SK-N-SH (cell line): ENCODE data around the gene SERF2. TPM values are rescaled to one million over a fixed set of nuclear protein-coding genes. Genes with fewer than 3 reads are reported as not detected.
A peak's percentile ranks its signal among the peaks of the same experiment; 100 is the strongest.
"Not testable (repeated sequence)": the region's sequence is repeated elsewhere in the genome, so short reads cannot be mapped to it uniquely, and the experiment has no call there.

ENCODE experiments used
- CTCF ChIA-PET: fragments of 300-600, 350-600 bp; formaldehyde crosslinking; extraction: SDS; loops from one replicate; lab custom pipeline; 2021; lab: Yijun Ruan, JAX
- POLR2A ChIA-PET: fragments of 350-600 bp; sonication (Branson Sonifier 250); formaldehyde crosslinking; extraction: SDS; loops from one replicate; lab custom pipeline; 2020; ENCODE audit warnings: antibody characterized with exemption, inconsistent platforms; lab: Yijun Ruan, JAX
- DNase-seq: peaks from one replicate; pipeline ENCODE4 v3.0.0; 2012
- H2AFZ ChIP-seq: fragments of 200-600 bp; sonication (generic); 2 replicates; pipeline ENCODE4 v1.8.1; 2016; ENCODE audit warnings: antibody characterized with exemption, mild to moderate bottlenecking, low read depth
- H3F3A ChIP-seq: fragments of 200-600 bp; sonication (generic); replicated peaks from 2 replicates; pipeline ENCODE3; 2016; ENCODE audit warnings: antibody characterized with exemption, mild to moderate bottlenecking; ENCODE audit not compliant: insufficient read depth
- H3K27ac ChIP-seq, 2 experiments: fragments of 200-500 bp in 1 of 2; fragments of 200-600 bp in 1 of 2; sonication (Bioruptor generic) in 1 of 2; sonication (generic), shearing (Covaris generic) in 1 of 2; 2 replicates each; pipeline versions ENCODE4 v1.5.1 to v1.6.1; 2014 to 2016; ENCODE audit warnings: low read depth in 2 of 2, inconsistent platforms in 1 of 2, low read length in 1 of 2, mild to moderate bottlenecking in 1 of 2, mixed read lengths in 1 of 2
- H3K27me3 ChIP-seq: fragments of 200-600 bp; sonication (generic), shearing (Covaris generic); 2 replicates; pipeline ENCODE4 v1.6.1; 2016; ENCODE audit warnings: mixed run types; ENCODE audit not compliant: insufficient read depth
- H3K36me3 ChIP-seq, 2 experiments: fragments of 200-500 bp in 1 of 2; fragments of 200-600 bp in 1 of 2; sonication (Bioruptor generic) in 1 of 2; sonication (generic) in 1 of 2; replicated peaks in 1 of 2; 2 replicates each; pipeline versions ENCODE3 to v1.5.1; 2014 to 2016; ENCODE audit warnings: low read length in 1 of 2, mild to moderate bottlenecking in 1 of 2; ENCODE audit not compliant: insufficient read depth in 2 of 2, control insufficient read depth in 1 of 2
- H3K4me1 ChIP-seq, 2 experiments: fragments of 200-500 bp in 1 of 2; fragments of 200-600 bp in 1 of 2; sonication (Bioruptor generic) in 1 of 2; sonication (generic), shearing (Covaris generic) in 1 of 2; 2 replicates each; pipeline versions ENCODE4 v1.5.1 to v1.6.1; 2014 to 2016; ENCODE audit warnings: low read depth in 1 of 2, low read length in 1 of 2, mixed run types in 1 of 2; ENCODE audit not compliant: insufficient read depth in 2 of 2, control insufficient read depth in 1 of 2
- H3K4me2 ChIP-seq: fragments of 200-600 bp; sonication (generic), shearing (Covaris generic); 2 replicates; pipeline ENCODE4 v1.6.1; 2017; ENCODE audit warnings: mixed run types
- H3K4me3 ChIP-seq, 2 experiments: fragments of 200-500 bp in 1 of 2; fragments of 200-600 bp in 1 of 2; sonication (Bioruptor generic) in 1 of 2; sonication (generic), shearing (Covaris generic) in 1 of 2; 2 replicates each; pipeline versions ENCODE4 v1.5.1 to v1.8.1; 2014 to 2016; ENCODE audit warnings: low read depth in 2 of 2, inconsistent platforms in 1 of 2, low read length in 1 of 2, mild to moderate bottlenecking in 1 of 2, mixed read lengths in 1 of 2, moderate library complexity in 1 of 2
- H3K79me2 ChIP-seq: fragments of 200-600 bp; sonication (generic); 2 replicates; pipeline ENCODE4 v1.8.1; 2017; ENCODE audit warnings: mild to moderate bottlenecking; ENCODE audit not compliant: insufficient read depth
- H3K9ac ChIP-seq: fragments of 200-600 bp; sonication (generic); 2 replicates; pipeline ENCODE4 v1.6.1; 2017; ENCODE audit warnings: mixed run types
- H3K9me2 ChIP-seq: fragments of 200-600 bp; sonication (generic); 2 replicates; pipeline ENCODE4 v1.6.1; 2017; ENCODE audit warnings: mixed run types
- H3K9me3 ChIP-seq: fragments of 200-600 bp; sonication (generic); 2 replicates; pipeline ENCODE4 v1.6.1; 2017; ENCODE audit warnings: mixed run types, mild to moderate bottlenecking, moderate library complexity
- H4K20me1 ChIP-seq: fragments of 200-600 bp; sonication (generic); 2 replicates; pipeline ENCODE4 v1.6.1; 2017; ENCODE audit warnings: mild to moderate bottlenecking, mixed run types; ENCODE audit not compliant: insufficient read depth
- EZH2phosphoT487 ChIP-seq: fragments of 200-600 bp; sonication (generic); IDR thresholded peaks from 2 replicates; pipeline ENCODE4 v1.6.1; 2017; ENCODE audit warnings: low read depth, mixed run types, mild to moderate bottlenecking, antibody characterized with exemption, moderate library complexity, borderline replicate concordance
- FOXJ3 ChIP-seq: sonication (generic); formaldehyde crosslinking; IDR thresholded peaks from 2 replicates; pipeline ENCODE4 v1.5.1; 2020; ENCODE audit warnings: mild to moderate bottlenecking, missing genetic modification reagents
- JUND ChIP-seq: IDR thresholded peaks from 2 replicates; pipeline ENCODE4 v1.4.0; 2012
- MEF2A ChIP-seq: IDR thresholded peaks from 2 replicates; pipeline ENCODE4 v1.4.0; 2012; ENCODE audit warnings: low read depth, borderline replicate concordance
- RCOR1 ChIP-seq: fragments of 150-350 bp; IDR thresholded peaks from 2 replicates; pipeline ENCODE4 v1.6.1; 2017; ENCODE audit warnings: antibody characterized with exemption, low read length
- RXRA ChIP-seq: IDR thresholded peaks from 2 replicates; pipeline ENCODE4 v1.4.0; 2012; ENCODE audit warnings: low read depth, mild to moderate bottlenecking, borderline replicate concordance
- TAF1 ChIP-seq: IDR thresholded peaks from 2 replicates; pipeline ENCODE4 v1.6.1; 2012; ENCODE audit warnings: low read depth, mild to moderate bottlenecking, low read length, moderate library complexity, borderline replicate concordance
- WGBS: methylation state at CpG from one replicate; pipeline ENCODE4 v1.1.6; 2017; ENCODE audit warnings: low lambda C conversion rate; 5-methylcytosine and 5-hydroxymethylcytosine counted together
- polyA plus RNA-seq, 3 experiments: library from polyadenylated mRNA; depleted of rRNA; stranded (reverse); fragments of >200 nt; gene quantifications; 2 replicates each; pipeline ENCODE4 v1.2.3, GENCODE V29; 2012
- TF ChIP-seq, protein P1 (sequence below): IDR thresholded peaks from 2 replicates; pipeline ENCODE4 v1.6.1; 2012; ENCODE audit warnings: mild to moderate bottlenecking, low read depth, low read length, moderate library complexity
- TF ChIP-seq, protein P2 (sequence below): IDR thresholded peaks from 2 replicates; pipeline ENCODE4 v1.4.0; 2012; ENCODE audit warnings: low read depth, borderline replicate concordance

Gene SERF2
- polyA plus RNA-seq, 1 of the 3 experiments (the other 2 are of a cell fraction), result 1,369 TPM

- H3K9me2 ChIP-seq, result no peaks in the 10 kb centered on the region
- peaks cover 70% of the 10 kb centered on the region for H3K79me2 ChIP-seq
- H3K9me3 ChIP-seq, result no peaks in the 10 kb centered on the region
- H3K4me2 ChIP-seq, result peak overlapping the region; percentile 77
- no peaks in the 10 kb centered on the region for H3K27me3 ChIP-seq
- H3K4me1 ChIP-seq, result peaks cover 7% of the 10 kb centered on the region in 2 experiments; a peak in 2 of 4 replicates
- peak overlapping the region; percentile 86; the same call in 1 of the 2 replicates for H2AFZ ChIP-seq
- H3K27ac ChIP-seq, result peak overlapping the region in 1 of 2 experiments; percentile 38; a peak in 1 of 4 replicates
- no peaks in the 10 kb centered on the region for H4K20me1 ChIP-seq
- no peaks in the 10 kb centered on the region for H3K36me3 ChIP-seq
- CTCF ChIA-PET, result interaction anchor here (1.2 to 1.6 kb wide), 2 partner anchors 44 to 75 kb away, joined by 3 to 4 read pairs; no protein-coding TSS in a partner anchor
- H3K9ac ChIP-seq, result peak overlapping the region; percentile 59; the same call in 1 of the 2 replicates
- 63% methylated on average over 6 of the region's 6 CpGs for WGBS
- TF ChIP-seq RCOR1 (no peak), MEF2A (no peak), EZH2phosphoT487 (no peak), TAF1 (no peak), RXRA (no peak), JUND (no peak), FOXJ3 (no peak)
- TF ChIP-seq, protein P1, sequence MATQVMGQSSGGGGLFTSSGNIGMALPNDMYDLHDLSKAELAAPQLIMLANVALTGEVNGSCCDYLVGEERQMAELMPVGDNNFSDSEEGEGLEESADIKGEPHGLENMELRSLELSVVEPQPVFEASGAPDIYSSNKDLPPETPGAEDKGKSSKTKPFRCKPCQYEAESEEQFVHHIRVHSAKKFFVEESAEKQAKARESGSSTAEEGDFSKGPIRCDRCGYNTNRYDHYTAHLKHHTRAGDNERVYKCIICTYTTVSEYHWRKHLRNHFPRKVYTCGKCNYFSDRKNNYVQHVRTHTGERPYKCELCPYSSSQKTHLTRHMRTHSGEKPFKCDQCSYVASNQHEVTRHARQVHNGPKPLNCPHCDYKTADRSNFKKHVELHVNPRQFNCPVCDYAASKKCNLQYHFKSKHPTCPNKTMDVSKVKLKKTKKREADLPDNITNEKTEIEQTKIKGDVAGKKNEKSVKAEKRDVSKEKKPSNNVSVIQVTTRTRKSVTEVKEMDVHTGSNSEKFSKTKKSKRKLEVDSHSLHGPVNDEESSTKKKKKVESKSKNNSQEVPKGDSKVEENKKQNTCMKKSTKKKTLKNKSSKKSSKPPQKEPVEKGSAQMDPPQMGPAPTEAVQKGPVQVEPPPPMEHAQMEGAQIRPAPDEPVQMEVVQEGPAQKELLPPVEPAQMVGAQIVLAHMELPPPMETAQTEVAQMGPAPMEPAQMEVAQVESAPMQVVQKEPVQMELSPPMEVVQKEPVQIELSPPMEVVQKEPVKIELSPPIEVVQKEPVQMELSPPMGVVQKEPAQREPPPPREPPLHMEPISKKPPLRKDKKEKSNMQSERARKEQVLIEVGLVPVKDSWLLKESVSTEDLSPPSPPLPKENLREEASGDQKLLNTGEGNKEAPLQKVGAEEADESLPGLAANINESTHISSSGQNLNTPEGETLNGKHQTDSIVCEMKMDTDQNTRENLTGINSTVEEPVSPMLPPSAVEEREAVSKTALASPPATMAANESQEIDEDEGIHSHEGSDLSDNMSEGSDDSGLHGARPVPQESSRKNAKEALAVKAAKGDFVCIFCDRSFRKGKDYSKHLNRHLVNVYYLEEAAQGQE, result no peak
- TF ChIP-seq, protein P2, sequence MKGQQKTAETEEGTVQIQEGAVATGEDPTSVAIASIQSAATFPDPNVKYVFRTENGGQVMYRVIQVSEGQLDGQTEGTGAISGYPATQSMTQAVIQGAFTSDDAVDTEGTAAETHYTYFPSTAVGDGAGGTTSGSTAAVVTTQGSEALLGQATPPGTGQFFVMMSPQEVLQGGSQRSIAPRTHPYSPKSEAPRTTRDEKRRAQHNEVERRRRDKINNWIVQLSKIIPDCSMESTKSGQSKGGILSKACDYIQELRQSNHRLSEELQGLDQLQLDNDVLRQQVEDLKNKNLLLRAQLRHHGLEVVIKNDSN, result no peak
- peak overlapping the region; percentile 53 to 66; a peak in 3 of 4 replicates for H3K4me3 ChIP-seq
- peak; percentile 23 for DNase-seq
- peaks cover 18% of the 10 kb centered on the region for H3F3A ChIP-seq
- POLR2A ChIA-PET, result interaction anchor here (0.9 kb wide), 1 partner anchor 11 kb away, joined by 3 read pairs; no protein-coding TSS in a partner anchor
Observed at GRCh38 chr15:43828061-43828657, 36.0 kb downstream of the SERF2 start.

- H3K9me3 ChIP-seq, H2AFZ ChIP-seq, H3K4me3 ChIP-seq, DNase-seq, H3K9me2 ChIP-seq, H4K20me1 ChIP-seq, H3K27me3 ChIP-seq, H3K4me2 ChIP-seq, H3K27ac ChIP-seq, POLR2A ChIA-PET, H3K9ac ChIP-seq, H3K36me3 ChIP-seq, H3K4me1 ChIP-seq: not testable (repeated sequence)
- H3K79me2 ChIP-seq, result peaks cover 63% of the 10 kb centered on the region
- peaks cover 12% of the 10 kb centered on the region for H3F3A ChIP-seq
- WGBS, result 98% methylated on average over 9 of the region's 9 CpGs
- CTCF ChIA-PET, result interaction anchor here (1.0 kb wide), 1 partner anchor 25 kb away, joined by 3 read pairs; no protein-coding TSS in a partner anchor
Observed at GRCh38 chr15:43829951-43830540, 37.9 kb downstream of the SERF2 start.

DNA sequence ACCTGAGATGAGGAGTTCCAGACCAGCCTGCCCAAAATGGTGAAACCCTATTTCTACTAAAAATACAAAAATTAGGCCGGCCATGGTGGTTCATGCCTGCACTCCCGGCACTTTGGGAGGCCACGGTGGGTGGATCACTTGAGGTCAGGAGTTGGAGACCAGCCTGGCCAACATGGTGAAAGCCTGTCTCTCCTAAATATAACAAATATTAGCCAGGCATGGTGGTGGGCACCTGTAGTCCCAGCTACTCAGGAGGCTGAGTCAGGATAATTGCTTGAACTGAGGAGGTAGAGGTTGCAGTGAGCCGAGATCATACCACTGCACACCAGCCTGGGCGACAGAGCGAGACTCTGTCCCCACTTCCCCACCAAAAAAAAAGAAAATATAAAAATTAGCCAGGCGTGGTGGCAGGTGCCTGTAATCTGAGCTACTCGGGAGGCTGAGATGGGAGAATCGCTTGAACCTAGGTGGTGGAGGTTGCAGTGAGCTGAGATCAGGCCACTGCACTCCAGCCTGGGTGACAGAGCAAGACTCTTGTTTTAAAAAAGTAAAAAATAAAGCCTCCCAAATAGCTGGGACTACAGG lies 38.7 kb downstream of the SERF2 start:
- H3K4me2 ChIP-seq, H4K20me1 ChIP-seq, H3K9ac ChIP-seq, H3K9me3 ChIP-seq, H3K9me2 ChIP-seq, H3K27me3 ChIP-seq, DNase-seq, H3K4me3 ChIP-seq, H3K36me3 ChIP-seq, H2AFZ ChIP-seq, POLR2A ChIA-PET, H3K27ac ChIP-seq, H3K4me1 ChIP-seq: not testable (repeated sequence)
- peaks cover 63% of the 10 kb centered on the region for H3K79me2 ChIP-seq
- CTCF ChIA-PET, result interaction anchor here (1.0 kb wide), 1 partner anchor 26 kb away, joined by 3 read pairs; no protein-coding TSS in a partner anchor
- 94% methylated on average over 9 of the region's 9 CpGs for WGBS
- peaks cover 11% of the 10 kb centered on the region for H3F3A ChIP-seq

DNA sequence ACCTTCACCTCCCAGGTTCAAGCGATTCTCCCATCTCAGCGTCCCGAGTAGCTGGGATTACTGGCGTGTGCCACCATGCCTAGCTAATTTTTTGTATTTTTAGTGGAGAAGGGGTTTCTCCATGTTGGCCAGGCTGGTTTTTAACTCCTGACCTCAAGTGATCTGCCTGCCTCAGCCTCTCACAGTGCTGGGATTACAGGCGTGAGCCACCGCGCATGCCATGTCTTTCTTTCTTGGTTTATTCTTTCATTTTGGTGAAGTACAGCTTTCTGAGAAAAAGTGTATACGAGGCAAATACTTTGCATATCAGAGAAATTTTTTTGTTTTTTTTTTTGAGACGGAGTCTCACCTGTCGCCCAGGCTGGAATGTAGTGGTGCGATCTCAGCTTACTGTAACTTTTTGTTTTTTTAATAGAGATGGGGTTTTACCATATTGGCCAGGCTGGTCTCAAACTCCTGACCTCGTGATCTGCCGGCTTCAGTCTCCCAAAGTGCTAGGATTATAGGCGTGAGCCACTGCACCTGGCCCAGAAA lies 39.5 kb downstream of the SERF2 start:
- H3K9ac ChIP-seq, H3K4me2 ChIP-seq, H2AFZ ChIP-seq, H3K9me2 ChIP-seq, H4K20me1 ChIP-seq, POLR2A ChIA-PET, CTCF ChIA-PET, H3K27ac ChIP-seq, H3K27me3 ChIP-seq, DNase-seq, H3K9me3 ChIP-seq, H3K36me3 ChIP-seq, H3K4me1 ChIP-seq, H3K4me3 ChIP-seq: not testable (repeated sequence)
- H3F3A ChIP-seq, result peaks cover 19% of the 10 kb centered on the region
- 97% methylated on average over 14 of the region's 14 CpGs for WGBS
- peaks cover 57% of the 10 kb centered on the region for H3K79me2 ChIP-seq
